ENCODE measurements around the gene VEGFB.

DNA sequence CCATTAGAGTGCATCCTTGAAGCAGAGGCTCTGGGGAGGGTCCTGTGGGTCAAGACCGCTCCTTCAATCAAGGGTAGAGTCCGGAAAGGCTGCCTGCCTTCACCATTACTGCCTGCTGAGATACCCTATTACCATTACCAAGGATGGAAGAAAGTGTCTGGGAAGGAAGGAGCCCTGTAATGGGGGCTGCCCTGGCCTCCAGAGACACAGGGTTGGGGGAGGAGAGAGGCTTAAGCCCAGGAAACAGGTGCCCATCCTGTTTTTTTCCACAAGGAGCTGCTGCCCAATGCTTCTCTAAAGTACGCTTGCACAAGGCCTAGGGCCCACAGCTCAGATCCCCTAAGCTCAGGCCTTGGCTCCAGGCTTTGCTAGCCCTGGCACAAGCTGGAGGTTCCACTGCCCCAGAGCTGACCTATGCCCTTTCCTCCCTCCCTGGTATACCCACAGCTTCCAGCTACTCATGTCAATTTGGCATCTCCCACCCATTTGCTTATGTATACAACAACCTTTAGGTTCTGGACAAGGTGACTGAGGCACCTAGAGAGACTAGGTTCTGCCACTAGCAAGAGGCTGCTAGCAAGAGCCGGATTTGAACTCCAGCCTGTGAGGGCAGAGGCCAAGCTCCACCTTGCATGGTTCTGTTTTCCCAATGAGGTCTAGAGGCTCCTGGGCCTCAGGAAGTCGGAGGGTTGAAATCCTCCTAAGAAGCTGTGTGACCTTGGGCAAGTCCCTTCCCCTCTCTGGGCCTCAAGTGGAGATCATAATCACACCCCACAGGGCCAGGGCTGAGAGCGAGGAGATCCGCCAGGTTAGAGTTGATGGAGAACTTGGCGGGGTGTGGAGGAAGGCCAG is 15.4 kb downstream of the VEGFB start:
- TF ChIP-seq, protein P1, sequence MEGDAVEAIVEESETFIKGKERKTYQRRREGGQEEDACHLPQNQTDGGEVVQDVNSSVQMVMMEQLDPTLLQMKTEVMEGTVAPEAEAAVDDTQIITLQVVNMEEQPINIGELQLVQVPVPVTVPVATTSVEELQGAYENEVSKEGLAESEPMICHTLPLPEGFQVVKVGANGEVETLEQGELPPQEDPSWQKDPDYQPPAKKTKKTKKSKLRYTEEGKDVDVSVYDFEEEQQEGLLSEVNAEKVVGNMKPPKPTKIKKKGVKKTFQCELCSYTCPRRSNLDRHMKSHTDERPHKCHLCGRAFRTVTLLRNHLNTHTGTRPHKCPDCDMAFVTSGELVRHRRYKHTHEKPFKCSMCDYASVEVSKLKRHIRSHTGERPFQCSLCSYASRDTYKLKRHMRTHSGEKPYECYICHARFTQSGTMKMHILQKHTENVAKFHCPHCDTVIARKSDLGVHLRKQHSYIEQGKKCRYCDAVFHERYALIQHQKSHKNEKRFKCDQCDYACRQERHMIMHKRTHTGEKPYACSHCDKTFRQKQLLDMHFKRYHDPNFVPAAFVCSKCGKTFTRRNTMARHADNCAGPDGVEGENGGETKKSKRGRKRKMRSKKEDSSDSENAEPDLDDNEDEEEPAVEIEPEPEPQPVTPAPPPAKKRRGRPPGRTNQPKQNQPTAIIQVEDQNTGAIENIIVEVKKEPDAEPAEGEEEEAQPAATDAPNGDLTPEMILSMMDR (IDR thresholded peaks at IDR 0.05) = no peak
- TF ChIP-seq POLR2AphosphoS5 (IDR thresholded peaks at IDR 0.05) = no peak
- no peak for TF ChIP-seq POLR2A (IDR thresholded peaks at IDR 0.05)
